ENCODE data around the gene ITCH. TPM values are rescaled to one million over a fixed set of nuclear protein-coding genes. Genes with fewer than 3 reads are reported as not detected.

Gene ITCH
- total and polyA plus RNA-seq, 2 of the 8 experiments (the other 6 are each of a cell fraction or from before 2014, with no cell fraction given): 3.9 to 45.2 TPM

- H3K9ac ChIP-seq (replicated peaks in 1 of 4; ENCODE audit: extremely low read depth in 1 of 4, low read depth in 3 of 4, low read length in 3 of 4): no peak overlapping the region
- WGBS, 2 experiments (ENCODE audit: extremely low coverage in 1 of 2, insufficient coverage in 1 of 2, insufficient read length in 1 of 2, insufficient replicate concordance in 2 of 2, low coverage in 1 of 2, low lambda C conversion rate in 2 of 2, missing lambda C conversion rate in 1 of 2): 92% methylated on average over 7 of the region's 7 CpGs; no CpG with 5 or more reads in 1 of the 2 experiments
- no peak overlapping the region for H4K91ac ChIP-seq (replicated peaks; ENCODE audit: insufficient read length, low read length)
- H3K27me3 ChIP-seq (replicated peaks in 1 of 4; ENCODE audit: control insufficient read depth in 3 of 4, extremely low read depth in 1 of 4, insufficient read depth in 3 of 4, low read length in 3 of 4): no peaks in the 10 kb centered on the region
- H2AFZ ChIP-seq (ENCODE audit: low read length): no peak overlapping the region
- no peaks in the 10 kb centered on the region for H3K23me2 ChIP-seq (ENCODE audit: low read depth, low read length)
- POLR2A ChIA-PET (ENCODE audit: partially characterized antibody): interaction anchor here (1.1 to 1.5 kb wide), 3 partner anchors 9 to 223 kb away, joined by 4 read pairs; partner anchors contain the start of gene AHCY
- DNase-seq (ENCODE audit: low read depth in 1 of 2, low spot score in 2 of 2) (peak in 1 of 2 experiments; percentile 23), FAIRE-seq (no peak)
- H3K4ac ChIP-seq (replicated peaks; ENCODE audit: insufficient read length, low read depth, low read length): no peak overlapping the region
- no peaks in the 10 kb centered on the region for H3K9me3 ChIP-seq (ENCODE audit: insufficient read depth in 2 of 2, low read depth in 1 of 2, low read length in 1 of 2)
- H2BK20ac ChIP-seq (ENCODE audit: low read length): no peak overlapping the region
- H3K27ac ChIP-seq (ENCODE audit: low read depth, low read length): no peak overlapping the region
- H3K56ac ChIP-seq (replicated peaks; ENCODE audit: insufficient read length, low read depth, low read length): no peak overlapping the region
- H3K4me3 ChIP-seq (ENCODE audit: extremely low read depth in 1 of 4, insufficient read depth in 2 of 4, low read depth in 3 of 4, low read length in 4 of 4): no peak overlapping the region
- H2BK120ac ChIP-seq (replicated peaks; ENCODE audit: low read depth, low read length): no peak overlapping the region
- H2BK5ac ChIP-seq (ENCODE audit: low read depth, low read length): no peak overlapping the region
- no peak overlapping the region for H3K14ac ChIP-seq (ENCODE audit: insufficient read length)
- no peak overlapping the region for H2BK12ac ChIP-seq (ENCODE audit: low read depth, low read length)
- peaks cover 17 to 24% of the 10 kb centered on the region in 2 experiments for H4K20me1 ChIP-seq (replicated peaks in 1 of 2; ENCODE audit: control insufficient read depth in 1 of 2, insufficient read depth in 2 of 2, low read length in 2 of 2)
- H3K36me3 ChIP-seq (ENCODE audit: control insufficient read depth in 2 of 4, insufficient read depth in 4 of 4, low read length in 3 of 4): peaks cover 8 to 28% (median 20%) of the 10 kb centered on the region in 4 experiments
- no peak overlapping the region for H2AK5ac ChIP-seq (ENCODE audit: low read depth, low read length)
- peaks cover 0 to 4% (median 3%) of the 10 kb centered on the region in 4 experiments; a peak in 3 of 7 replicates for H3K4me1 ChIP-seq (replicated peaks in 1 of 4; ENCODE audit: control insufficient read depth in 3 of 4, insufficient read depth in 4 of 4, low read length in 3 of 4)
- no peak overlapping the region for H4K8ac ChIP-seq (ENCODE audit: extremely low read depth, insufficient read depth, low read length)
- no peak overlapping the region for H4K5ac ChIP-seq (ENCODE audit: insufficient read length, low read depth, low read length)
- no peak overlapping the region for H3K23ac ChIP-seq (ENCODE audit: insufficient read length)
- CTCF ChIA-PET (ENCODE audit: partially characterized antibody): interaction anchor here (0.7 to 5.9 kb wide), 6 partner anchors 9 to 212 kb away, joined by 3 to 50 read pairs (median 4); no protein-coding TSS in a partner anchor
- H3K4me2 ChIP-seq (ENCODE audit: insufficient read depth in 1 of 2, low read depth in 2 of 2, low read length in 2 of 2): no peak overlapping the region
- no peak overlapping the region for H2BK15ac ChIP-seq (ENCODE audit: low read length)
- peaks cover 0 to 55% of the 10 kb centered on the region in 2 experiments; a peak in 3 of 4 replicates for H3K79me2 ChIP-seq (ENCODE audit: control insufficient read depth in 1 of 2, insufficient read depth in 2 of 2, low read length in 2 of 2)
- H3K18ac ChIP-seq (ENCODE audit: extremely low read depth, low read length): no peak overlapping the region
- H3K79me1 ChIP-seq (ENCODE audit: low read depth, low read length): peaks cover 12% of the 10 kb centered on the region
- TF ChIP-seq BCL11A (IDR thresholded peaks at IDR 0.05; ENCODE audit: low read depth in 2 of 2, low read length in 2 of 2) (no peak), SUZ12 (IDR thresholded peaks at IDR 0.05; ENCODE audit: low read length) (no peak), GABPA (IDR thresholded peaks at IDR 0.05; ENCODE audit: borderline replicate concordance, insufficient read depth, low read length) (no peak), EGR1 (IDR thresholded peaks at IDR 0.05; ENCODE audit: borderline replicate concordance, low read depth, low read length) (no peak), E2F6 (IDR thresholded peaks at IDR 0.05) (no peak), EP300 (IDR thresholded peaks at IDR 0.05; ENCODE audit: borderline replicate concordance in 1 of 2, low read depth in 2 of 2, low read length in 2 of 2) (no peak), ZNF274 (IDR thresholded peaks at IDR 0.05; ENCODE audit: borderline replicate concordance, extremely low read depth, low read length) (no peak), BRCA1 (IDR thresholded peaks at IDR 0.05; ENCODE audit: low read depth, low read length) (no peak), RNF2 (IDR thresholded peaks at IDR 0.05; ENCODE audit: borderline replicate concordance, low read depth, low read length, missing control alignments, poor library complexity, severe bottlenecking) (no peak), RXRA (IDR thresholded peaks at IDR 0.05; ENCODE audit: insufficient read depth, low read depth, low read length) (no peak), HDAC6 (IDR thresholded peaks at IDR 0.05; ENCODE audit: low read depth, low read length) (no peak)
These were observed 162.3 kb downstream of the ITCH start for GRCh38 chr20:34525342-34525708.
